Neural cell (in vitro differentiated cells): ENCODE results near the gene BTBD9. TPM values are rescaled to one million over a fixed set of nuclear protein-coding genes. Genes with fewer than 3 reads are reported as not detected.

Experiments used
- H2AFZ ChIP-seq: fragments of 200-600, 300-800 bp; sonication (generic), shearing (Covaris generic); 2 replicates; pipeline ENCODE4 v1.6.0; 2014; ENCODE audit warnings: low read depth, mild to moderate bottlenecking, antibody characterized with exemption, low read length, moderate library complexity
- H3F3A ChIP-seq: fragments of 200-600 bp; shearing (Covaris generic); 2 replicates; pipeline ENCODE4 v1.6.1; 2016; ENCODE audit warnings: mild to moderate bottlenecking, moderate library complexity, mixed read lengths, antibody characterized with exemption, low read length; ENCODE audit not compliant: insufficient read depth, poor library complexity, severe bottlenecking
- H3K27ac ChIP-seq: fragments of 200-600, 300-800 bp; sonication (generic), shearing (Covaris generic); 2 replicates; pipeline ENCODE4 v1.5.1; 2014; ENCODE audit warnings: mild to moderate bottlenecking, low read length, moderate library complexity
- H3K27me3 ChIP-seq: fragments of 300-800, 200-600 bp; sonication (generic), shearing (Covaris generic); 2 replicates; pipeline ENCODE4 v1.6.0; 2014; ENCODE audit warnings: mild to moderate bottlenecking, low read depth, low read length, moderate library complexity; ENCODE audit not compliant: insufficient read depth
- H3K36me3 ChIP-seq: fragments of 300-800, 200-600 bp; sonication (generic), shearing (Covaris generic); 2 replicates; pipeline ENCODE4 v1.5.1; 2014; ENCODE audit warnings: mild to moderate bottlenecking, antibody characterized with exemption, low read length, moderate library complexity; ENCODE audit not compliant: insufficient read depth
- H3K4me2 ChIP-seq: fragments of 300-800, 200-600 bp; sonication (generic), shearing (Covaris generic); 2 replicates; pipeline ENCODE4 v1.6.0; 2014; ENCODE audit warnings: mild to moderate bottlenecking, low read length
- H3K4me3 ChIP-seq: fragments of 300-800, 200-600 bp; sonication (generic), shearing (Covaris generic); 2 replicates; pipeline ENCODE4 v1.5.1; 2014; ENCODE audit warnings: mild to moderate bottlenecking, low read length, moderate library complexity
- H3K79me2 ChIP-seq: fragments of 200-600 bp; shearing (Covaris generic); replicated peaks from 2 replicates; pipeline ENCODE4 v1.6.0; 2014; ENCODE audit warnings: mild to moderate bottlenecking, low read length, moderate library complexity; ENCODE audit not compliant: insufficient read depth
- H3K9ac ChIP-seq: fragments of 300-800, 200-600 bp; sonication (generic), shearing (Covaris generic); 2 replicates; pipeline ENCODE4 v1.6.1; 2016; ENCODE audit warnings: mild to moderate bottlenecking, low read length, mixed read lengths
- H3K9me2 ChIP-seq: fragments of 200-600 bp; shearing (Covaris generic); 2 replicates; pipeline ENCODE4 v1.6.1; 2016; ENCODE audit warnings: mild to moderate bottlenecking, low read length, mixed read lengths; ENCODE audit not compliant: insufficient read depth
- H3K9me3 ChIP-seq: fragments of 200-600, 300-800 bp; sonication (generic), shearing (Covaris generic); 2 replicates; pipeline ENCODE4 v1.6.1; 2016; ENCODE audit warnings: mild to moderate bottlenecking, mixed run types, low read length, moderate library complexity, mixed read lengths
- H4K20me1 ChIP-seq: fragments of 200-600 bp; shearing (Covaris generic); 2 replicates; pipeline ENCODE4 v1.6.1; 2016; ENCODE audit warnings: mild to moderate bottlenecking, mixed run types; ENCODE audit not compliant: insufficient read depth
- CTCF ChIP-seq: fragments of 450-650 bp; IDR thresholded peaks from 2 replicates; pipeline ENCODE4 v1.5.1; 2014; ENCODE audit warnings: antibody characterized with exemption, mild to moderate bottlenecking, moderate library complexity; ENCODE audit not compliant: poor library complexity, severe bottlenecking
- EP300 ChIP-seq: fragments of 450-650 bp; conservative IDR thresholded peaks from 2 replicates; pipeline ENCODE4 v1.6.1; 2014; ENCODE audit warnings: antibody characterized with exemption, mild to moderate bottlenecking, moderate library complexity; ENCODE audit not compliant: poor library complexity, severe bottlenecking
- EZH2 ChIP-seq: fragments of 200-600, 300-800 bp; shearing (Covaris generic), sonication (generic); IDR thresholded peaks from 2 replicates; pipeline ENCODE4 v1.6.1; 2014; ENCODE audit warnings: antibody characterized with exemption, low read length, borderline replicate concordance, mild to moderate bottlenecking; ENCODE audit not compliant: insufficient read depth, poor library complexity, severe bottlenecking
- MXI1 ChIP-seq: fragments of 450-650 bp; conservative IDR thresholded peaks from 2 replicates; pipeline ENCODE4 v1.6.1; 2014; ENCODE audit warnings: antibody characterized with exemption, mild to moderate bottlenecking; ENCODE audit not compliant: poor library complexity, severe bottlenecking
- POLR2AphosphoS5 ChIP-seq: IDR thresholded peaks from 2 replicates; pipeline ENCODE4 v1.6.1; 2012
- RAD21 ChIP-seq: fragments of 450-650 bp; conservative IDR thresholded peaks from 2 replicates; pipeline ENCODE4 v1.6.1; 2014; ENCODE audit warnings: antibody characterized with exemption, mild to moderate bottlenecking, moderate library complexity
- SMC3 ChIP-seq: fragments of 450-650 bp; conservative IDR thresholded peaks from 2 replicates; pipeline ENCODE4 v1.6.1; 2014; ENCODE audit warnings: antibody characterized with exemption, mild to moderate bottlenecking, moderate library complexity; ENCODE audit not compliant: poor library complexity
- TAF1 ChIP-seq: IDR thresholded peaks from 2 replicates; pipeline ENCODE4 v1.6.1; 2012; ENCODE audit warnings: low read depth
- polyA plus RNA-seq: library from polyadenylated mRNA; depleted of rRNA; stranded (reverse); fragments of >200 nt; gene quantifications from 2 replicates; pipeline ENCODE4 v1.2.3, GENCODE V29; 2014
- TF ChIP-seq, protein P1 (sequence below): IDR thresholded peaks from 2 replicates; pipeline ENCODE4 v1.6.1; 2012; ENCODE audit warnings: borderline replicate concordance

BTBD9 gene
- polyA plus RNA-seq, 1 donor from 2014 or later, result 6.2 TPM

DNA sequence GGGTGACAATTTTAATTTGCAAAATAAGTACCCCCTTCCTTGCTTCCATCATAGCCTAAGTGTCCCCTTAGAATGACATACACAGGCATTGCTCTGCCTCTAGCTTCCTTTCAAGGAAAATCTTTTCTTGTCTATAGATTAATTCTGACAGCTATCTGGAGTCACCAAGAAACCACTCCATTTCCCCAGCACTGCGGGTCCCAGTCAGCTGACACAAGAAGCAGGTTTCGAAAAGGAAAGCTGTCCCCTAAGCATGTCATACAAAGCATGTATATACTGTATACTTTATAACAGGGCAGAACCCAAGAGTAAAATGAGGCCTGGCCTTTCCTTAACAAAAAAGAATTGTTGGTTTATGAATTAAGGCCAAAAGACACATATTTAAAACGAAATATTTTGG is 273.5 kb downstream of the BTBD9 start:
- H4K20me1 ChIP-seq, result no peaks in the 10 kb centered on the region
- no peaks in the 10 kb centered on the region for H3F3A ChIP-seq
- no peaks in the 10 kb centered on the region for H3K79me2 ChIP-seq
- H3K9ac ChIP-seq, result no peak overlapping the region
- no peaks in the 10 kb centered on the region for H3K36me3 ChIP-seq
- no peak overlapping the region for H3K4me3 ChIP-seq
- no peak overlapping the region for H3K4me2 ChIP-seq
- H3K9me3 ChIP-seq, result no peaks in the 10 kb centered on the region
- H3K27me3 ChIP-seq, result no peaks in the 10 kb centered on the region
- H3K9me2 ChIP-seq, result no peaks in the 10 kb centered on the region
- peak overlapping the region; percentile 40 for H3K27ac ChIP-seq
- H2AFZ ChIP-seq, result no peak overlapping the region
- peak; percentile 42 for TF ChIP-seq RAD21
- TF ChIP-seq TAF1, result no peak
- TF ChIP-seq CTCF, result peak; percentile 35
- no peak for TF ChIP-seq POLR2AphosphoS5
- no peak for TF ChIP-seq SMC3
- peak; percentile 35 for TF ChIP-seq MXI1
- TF ChIP-seq EP300, result peak; percentile 49
- TF ChIP-seq, protein P1, sequence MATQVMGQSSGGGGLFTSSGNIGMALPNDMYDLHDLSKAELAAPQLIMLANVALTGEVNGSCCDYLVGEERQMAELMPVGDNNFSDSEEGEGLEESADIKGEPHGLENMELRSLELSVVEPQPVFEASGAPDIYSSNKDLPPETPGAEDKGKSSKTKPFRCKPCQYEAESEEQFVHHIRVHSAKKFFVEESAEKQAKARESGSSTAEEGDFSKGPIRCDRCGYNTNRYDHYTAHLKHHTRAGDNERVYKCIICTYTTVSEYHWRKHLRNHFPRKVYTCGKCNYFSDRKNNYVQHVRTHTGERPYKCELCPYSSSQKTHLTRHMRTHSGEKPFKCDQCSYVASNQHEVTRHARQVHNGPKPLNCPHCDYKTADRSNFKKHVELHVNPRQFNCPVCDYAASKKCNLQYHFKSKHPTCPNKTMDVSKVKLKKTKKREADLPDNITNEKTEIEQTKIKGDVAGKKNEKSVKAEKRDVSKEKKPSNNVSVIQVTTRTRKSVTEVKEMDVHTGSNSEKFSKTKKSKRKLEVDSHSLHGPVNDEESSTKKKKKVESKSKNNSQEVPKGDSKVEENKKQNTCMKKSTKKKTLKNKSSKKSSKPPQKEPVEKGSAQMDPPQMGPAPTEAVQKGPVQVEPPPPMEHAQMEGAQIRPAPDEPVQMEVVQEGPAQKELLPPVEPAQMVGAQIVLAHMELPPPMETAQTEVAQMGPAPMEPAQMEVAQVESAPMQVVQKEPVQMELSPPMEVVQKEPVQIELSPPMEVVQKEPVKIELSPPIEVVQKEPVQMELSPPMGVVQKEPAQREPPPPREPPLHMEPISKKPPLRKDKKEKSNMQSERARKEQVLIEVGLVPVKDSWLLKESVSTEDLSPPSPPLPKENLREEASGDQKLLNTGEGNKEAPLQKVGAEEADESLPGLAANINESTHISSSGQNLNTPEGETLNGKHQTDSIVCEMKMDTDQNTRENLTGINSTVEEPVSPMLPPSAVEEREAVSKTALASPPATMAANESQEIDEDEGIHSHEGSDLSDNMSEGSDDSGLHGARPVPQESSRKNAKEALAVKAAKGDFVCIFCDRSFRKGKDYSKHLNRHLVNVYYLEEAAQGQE, result no peak
- no peak for TF ChIP-seq EZH2

- Histone ChIP-seq H3K4me3 (no peak overlapping the region), H3K27ac (no peak overlapping the region), H3K9me3 (no peaks in the 10 kb centered on the region), H3K36me3 (no peaks in the 10 kb centered on the region), H3K9me2 (no peaks in the 10 kb centered on the region), H3K79me2 (no peaks in the 10 kb centered on the region), H3K9ac (no peak overlapping the region), H2AFZ (no peak overlapping the region), H3K4me2 (no peak overlapping the region), H3F3A (no peaks in the 10 kb centered on the region), H3K27me3 (no peaks in the 10 kb centered on the region), H4K20me1 (no peaks in the 10 kb centered on the region)
- TF ChIP-seq, protein P1, result no peak
- TF ChIP-seq TAF1, result no peak
- no peak for TF ChIP-seq EP300
- no peak for TF ChIP-seq RAD21
These were observed 275.0 kb downstream of the BTBD9 start for GRCh38 chr6:38364775-38365174.
